H1 (cell line): Measurements from ENCODE around the gene BIRC5. TPM values are rescaled to one million over a fixed set of nuclear protein-coding genes. Genes with fewer than 3 reads are reported as not detected.

ENCODE experiments used
- CTCF ChIA-PET: fragments of 300-600 bp; sonication (Branson Sonifier 250); formaldehyde crosslinking; loops from one replicate; lab custom pipeline; 2021; ENCODE audit not compliant: partially characterized antibody; lab: Charles Lee
- POLR2A ChIA-PET: fragments of 300-600 bp; sonication (Branson Sonifier 250); formaldehyde crosslinking; loops from one replicate; lab custom pipeline; 2021; ENCODE audit warnings: inconsistent platforms; ENCODE audit not compliant: partially characterized antibody; lab: Charles Lee
- DNase-seq, 2 experiments: peaks; one replicate each; pipeline versions ENCODE4 v3.0.0 to v3.0.0-alpha.2; 2010 to 2022; ENCODE audit warnings: low spot score in 2 of 2, low read depth in 1 of 2, mixed read lengths in 1 of 2
- FAIRE-seq: peaks from 2 replicates; lab custom pipeline; 2011; peaks lifted over from hg19 to GRCh38; lab: Jason Lieb, UNC
- H2AFZ ChIP-seq: 2 replicates; pipeline ENCODE4 v1.8.1; 2012; ENCODE audit warnings: low read length, inconsistent platforms
- H2AK5ac ChIP-seq: 2 replicates; pipeline ENCODE4 v1.6.1; 2013; ENCODE audit warnings: low read depth, low read length
- H2BK120ac ChIP-seq: replicated peaks from 2 replicates; pipeline ENCODE3; 2013; ENCODE audit warnings: low read depth, low read length, inconsistent platforms
- H2BK12ac ChIP-seq: 2 replicates; pipeline ENCODE4 v1.6.1; 2013; ENCODE audit warnings: low read depth, low read length
- H2BK15ac ChIP-seq: 2 replicates; pipeline ENCODE4 v1.6.1; 2013; ENCODE audit warnings: low read length
- H2BK20ac ChIP-seq: 2 replicates; pipeline ENCODE4 v1.6.1; 2013; ENCODE audit warnings: low read length
- H2BK5ac ChIP-seq: 2 replicates; pipeline ENCODE4 v1.6.1; 2013; ENCODE audit warnings: low read depth, low read length
- H3K14ac ChIP-seq: 2 replicates; pipeline ENCODE4 v1.6.1; 2013; ENCODE audit warnings: inconsistent platforms; ENCODE audit not compliant: insufficient read length
- H3K18ac ChIP-seq: 2 replicates; pipeline ENCODE4 v1.6.1; 2013; ENCODE audit warnings: low read length; ENCODE audit errors: extremely low read depth
- H3K23ac ChIP-seq: 2 replicates; pipeline ENCODE4 v1.6.1; 2013; ENCODE audit warnings: inconsistent platforms; ENCODE audit not compliant: insufficient read length
- H3K23me2 ChIP-seq: 2 replicates; pipeline ENCODE4 v1.6.1; 2013; ENCODE audit warnings: low read depth, low read length
- H3K27ac ChIP-seq: 2 replicates; pipeline ENCODE4 v1.6.1; 2011; ENCODE audit warnings: low read depth, low read length, inconsistent platforms
- H3K27me3 ChIP-seq, 4 experiments: replicated peaks in 1 of 4; 1 replicate in 1 of 4; 2 replicates in 3 of 4; pipeline versions ENCODE4 v1.6.1 to v1.8.1; 2011 to 2013; ENCODE audit warnings: low read length in 3 of 4, mild to moderate bottlenecking in 3 of 4, inconsistent platforms in 2 of 4, mixed read lengths in 2 of 4, moderate library complexity in 1 of 4; ENCODE audit not compliant: control insufficient read depth in 3 of 4, insufficient read depth in 3 of 4; ENCODE audit errors: extremely low read depth in 1 of 4
- H3K36me3 ChIP-seq, 4 experiments: 2 replicates each; pipeline versions ENCODE4 v1.6.1 to v1.8.1; 2011 to 2013; ENCODE audit warnings: mild to moderate bottlenecking in 4 of 4, low read length in 3 of 4, moderate library complexity in 2 of 4, control low read depth in 1 of 4, inconsistent platforms in 1 of 4; ENCODE audit not compliant: insufficient read depth in 4 of 4, control insufficient read depth in 2 of 4
- H3K4ac ChIP-seq: replicated peaks from 2 replicates; pipeline ENCODE3; 2013; ENCODE audit warnings: low read length, low read depth, mixed read lengths, inconsistent platforms; ENCODE audit not compliant: insufficient read length
- H3K4me1 ChIP-seq, 4 experiments: replicated peaks in 1 of 4; 1 replicate in 1 of 4; 2 replicates in 3 of 4; pipeline versions ENCODE4 v1.6.1 to v1.8.1; 2011 to 2013; ENCODE audit warnings: low read length in 3 of 4, inconsistent platforms in 2 of 4, mixed read lengths in 1 of 4; ENCODE audit not compliant: insufficient read depth in 4 of 4, control insufficient read depth in 3 of 4
- H3K4me2 ChIP-seq, 2 experiments: 2 replicates each; pipeline versions ENCODE4 v1.6.1 to v1.8.1; 2011 to 2013; ENCODE audit warnings: low read depth in 2 of 2, low read length in 2 of 2, control low read depth in 1 of 2, inconsistent platforms in 1 of 2, mild to moderate bottlenecking in 1 of 2; ENCODE audit not compliant: insufficient read depth in 1 of 2
- H3K4me3 ChIP-seq, 4 experiments: fragments of 200-600, 300-600 bp in 1 of 4; sonication (generic), shearing (Covaris generic), sonication (Bioruptor Twin) in 1 of 4; 2 replicates each; pipeline versions ENCODE4 v1.5.1 to v1.8.1; 2011 to 2016; ENCODE audit warnings: low read length in 4 of 4, low read depth in 3 of 4, control low read depth in 2 of 4, inconsistent platforms in 2 of 4, mild to moderate bottlenecking in 2 of 4, mixed read lengths in 1 of 4, moderate library complexity in 1 of 4; ENCODE audit not compliant: insufficient read depth in 2 of 4; ENCODE audit errors: extremely low read depth in 1 of 4
- H3K56ac ChIP-seq: replicated peaks from 2 replicates; pipeline ENCODE3; 2013; ENCODE audit warnings: low read depth, mild to moderate bottlenecking, mixed read lengths, low read length, inconsistent platforms; ENCODE audit not compliant: insufficient read length
- H3K79me1 ChIP-seq: 2 replicates; pipeline ENCODE4 v1.6.1; 2013; ENCODE audit warnings: low read depth, low read length, control low read depth
- H3K79me2 ChIP-seq, 2 experiments: 2 replicates each; pipeline versions ENCODE4 v1.6.1 to v1.8.1; 2012 to 2013; ENCODE audit warnings: low read length in 2 of 2, mild to moderate bottlenecking in 2 of 2, inconsistent platforms in 1 of 2; ENCODE audit not compliant: insufficient read depth in 2 of 2, control insufficient read depth in 1 of 2
- H3K9ac ChIP-seq, 4 experiments: replicated peaks in 1 of 4; 1 replicate in 1 of 4; 2 replicates in 3 of 4; pipeline versions ENCODE4 v1.6.1 to v1.8.1; 2011 to 2013; ENCODE audit warnings: low read depth in 3 of 4, low read length in 3 of 4, control low read depth in 2 of 4, mild to moderate bottlenecking in 2 of 4, moderate library complexity in 2 of 4, inconsistent platforms in 1 of 4; ENCODE audit errors: extremely low read depth in 1 of 4
- H3K9me3 ChIP-seq, 2 experiments: 2 replicates each; pipeline versions ENCODE4 v1.6.1 to v1.8.1; 2012 to 2013; ENCODE audit warnings: mild to moderate bottlenecking in 2 of 2, moderate library complexity in 2 of 2, control low read depth in 1 of 2, inconsistent platforms in 1 of 2, low read depth in 1 of 2, low read length in 1 of 2, mixed read lengths in 1 of 2; ENCODE audit not compliant: insufficient read depth in 2 of 2
- H4K20me1 ChIP-seq, 2 experiments: replicated peaks in 1 of 2; 2 replicates each; pipeline versions ENCODE3 to v1.8.1; 2011 to 2013; ENCODE audit warnings: inconsistent platforms in 2 of 2, low read length in 2 of 2, mild to moderate bottlenecking in 1 of 2; ENCODE audit not compliant: insufficient read depth in 2 of 2, control insufficient read depth in 1 of 2
- H4K5ac ChIP-seq: 2 replicates; pipeline ENCODE4 v1.6.1; 2013; ENCODE audit warnings: low read length, low read depth, mixed read lengths, inconsistent platforms; ENCODE audit not compliant: insufficient read length
- H4K8ac ChIP-seq: 2 replicates; pipeline ENCODE4 v1.8.0; 2013; ENCODE audit warnings: mild to moderate bottlenecking, moderate library complexity, low read length, inconsistent platforms; ENCODE audit not compliant: insufficient read depth; ENCODE audit errors: extremely low read depth
- H4K91ac ChIP-seq: replicated peaks from 2 replicates; pipeline ENCODE3; 2013; ENCODE audit warnings: low read length, mixed read lengths, inconsistent platforms; ENCODE audit not compliant: insufficient read length
- BCL11A ChIP-seq, 2 experiments: IDR thresholded peaks; one replicate each; pipeline ENCODE4 v1.6.1; 2011; ENCODE audit warnings: low read depth in 2 of 2, low read length in 2 of 2, mild to moderate bottlenecking in 2 of 2
- CHD1 ChIP-seq: IDR thresholded peaks from 2 replicates; pipeline ENCODE4 v1.6.1; 2012; ENCODE audit warnings: low read depth, low read length, improper control_type of control experiment
- CREB1 ChIP-seq: IDR thresholded peaks from 2 replicates; pipeline ENCODE4 v1.6.1; 2012; ENCODE audit warnings: inconsistent platforms
- EZH2 ChIP-seq: fragments of 200-600 bp; sonication (generic); IDR thresholded peaks from 2 replicates; pipeline ENCODE4 v1.7.1; 2012; ENCODE audit warnings: low read depth, mild to moderate bottlenecking, moderate library complexity, low read length, inconsistent platforms; ENCODE audit not compliant: severe bottlenecking
- FOSL1 ChIP-seq: IDR thresholded peaks from 2 replicates; pipeline ENCODE4 v1.6.1; 2011; ENCODE audit warnings: mild to moderate bottlenecking, low read depth, low read length, moderate library complexity; ENCODE audit not compliant: insufficient read depth
- SIX5 ChIP-seq: IDR thresholded peaks from 2 replicates; pipeline ENCODE4 v1.6.1; 2011; ENCODE audit warnings: mild to moderate bottlenecking, low read depth, low read length
- SP1 ChIP-seq: IDR thresholded peaks from 2 replicates; pipeline ENCODE4 v1.6.1; 2011; ENCODE audit warnings: low read depth, low read length
- TCF12 ChIP-seq: IDR thresholded peaks from 2 replicates; pipeline ENCODE4 v1.6.1; 2011; ENCODE audit warnings: low read depth, mild to moderate bottlenecking, low read length
- WGBS, 2 experiments: shearing (Covaris generic) in 1 of 2; methylation state at CpG; one replicate each; pipeline versions ENCODE4 v1.1.6 to v1.1.7; 2013 to 2015; ENCODE audit warnings: low lambda C conversion rate in 2 of 2, mixed read lengths in 2 of 2, inconsistent platforms in 1 of 2, low coverage in 1 of 2, missing lambda C conversion rate in 1 of 2; ENCODE audit not compliant: insufficient replicate concordance in 2 of 2, insufficient coverage in 1 of 2, insufficient read length in 1 of 2; ENCODE audit errors: extremely low coverage in 1 of 2, missing lambda C conversion rate in 1 of 2; 5-methylcytosine and 5-hydroxymethylcytosine counted together
- polyA plus RNA-seq, 7 experiments: library from polyadenylated mRNA; depleted of rRNA in 3 of 7; stranded (reverse) in 5 of 7; unstranded in 2 of 7; fragments of >200 nt in 5 of 7; fragments of 200-250 nt in 2 of 7; gene quantifications; 1 replicate in 5 of 7; 2 replicates in 1 of 7; 4 replicates in 1 of 7; pipeline versions ENCODE4 v1.2.1 to v1.2.3, GENCODE V29; 2011 to 2013; ENCODE audit warnings: missing spikeins in 2 of 7, mixed read lengths in 2 of 7
- total RNA-seq: library from RNA; stranded (reverse); fragmentation: NEBNext Ultra II Directional; extraction: Animal tissue kit (Norgen Biotek cat#: 25700); gene quantifications from 2 replicates; pipeline ENCODE4 v1.2.1, GENCODE V29; 2021

BIRC5 gene
- total and polyA plus RNA-seq, 2 of the 8 experiments (the other 6 are each of a cell fraction or from before 2014, with no cell fraction given), result 42.2 to 108 TPM

DNA sequence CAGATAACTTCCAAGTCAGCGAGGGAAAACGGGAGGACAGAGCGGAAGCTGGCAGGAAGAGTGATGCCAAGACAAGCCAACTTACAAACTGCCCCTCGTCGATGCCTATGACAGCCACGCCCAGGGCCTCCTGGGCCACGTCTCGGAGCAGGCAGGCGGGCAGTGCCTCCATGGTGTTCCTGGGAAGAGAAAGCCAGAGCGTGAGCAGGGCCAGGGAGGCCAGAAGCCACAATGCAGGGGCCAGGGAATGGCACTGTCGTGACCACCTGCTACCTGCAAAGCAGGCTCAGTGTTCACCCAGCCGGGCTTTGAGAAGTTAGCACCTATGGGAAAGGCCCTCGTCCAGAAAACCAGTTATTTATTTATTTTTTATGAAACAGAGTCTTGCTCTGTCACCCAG lies 31.5 kb upstream of the BIRC5 start:
- FAIRE-seq (no peak), DNase-seq (no peak)
- no peak overlapping the region for H2BK15ac ChIP-seq
- no peak overlapping the region for H3K14ac ChIP-seq
- H2BK5ac ChIP-seq, result no peak overlapping the region
- peaks cover 10% of the 10 kb centered on the region for H3K79me1 ChIP-seq
- H3K4me1 ChIP-seq, result peaks cover 0 to 13% (median 3%) of the 10 kb centered on the region in 4 experiments; a peak in 6 of 7 replicates
- no peak overlapping the region for H2AK5ac ChIP-seq
- H4K91ac ChIP-seq, result no peak overlapping the region
- no peak overlapping the region for H4K5ac ChIP-seq
- no peak overlapping the region for H2BK12ac ChIP-seq
- no peak overlapping the region for H2AFZ ChIP-seq
- H2BK120ac ChIP-seq, result no peak overlapping the region
- ChIA-PET CTCF (interaction anchor here (0.7 to 6.9 kb wide), 5 partner anchors 17 to 1176 kb away, joined by 3 to 65 read pairs (median 4); no protein-coding TSS in a partner anchor), POLR2A (interaction anchor here (0.7 to 7.3 kb wide), 6 partner anchors 8 to 90 kb away, joined by 3 to 67 read pairs (median 8); partner anchors contain the start of gene TMC8)
- H3K56ac ChIP-seq, result no peak overlapping the region
- H3K18ac ChIP-seq, result no peak overlapping the region
- peaks cover 26 to 71% (median 50%) of the 10 kb centered on the region in 4 experiments for H3K36me3 ChIP-seq
- H3K23me2 ChIP-seq, result peaks cover 4% of the 10 kb centered on the region
- H3K23ac ChIP-seq, result no peak overlapping the region
- H3K27ac ChIP-seq, result no peak overlapping the region
- H4K20me1 ChIP-seq, result peaks cover 10% of the 10 kb centered on the region in 2 experiments
- H2BK20ac ChIP-seq, result no peak overlapping the region
- no peak overlapping the region for H4K8ac ChIP-seq
- H3K79me2 ChIP-seq, result peaks cover 0 to 26% of the 10 kb centered on the region in 2 experiments; a peak in 3 of 4 replicates
- no peaks in the 10 kb centered on the region for H3K9me3 ChIP-seq
- H3K4me3 ChIP-seq, result no peak overlapping the region
- WGBS, 2 experiments, result 95% methylated on average over 13 of the region's 13 CpGs; no CpG with 5 or more reads in 1 of the 2 experiments
- H3K27me3 ChIP-seq, result no peaks in the 10 kb centered on the region; a peak in 1 of 7 replicates
- no peak overlapping the region for H3K4me2 ChIP-seq
- no peak overlapping the region for H3K4ac ChIP-seq
- H3K9ac ChIP-seq, result no peak overlapping the region
- TF ChIP-seq EZH2 (no peak), CREB1 (no peak), TCF12 (no peak), FOSL1 (no peak), SIX5 (no peak), CHD1 (no peak), BCL11A (IDR thresholded peaks at IDR 0.05; ENCODE audit: low read depth in 2 of 2, low read length in 2 of 2) (no peak), SP1 (no peak)
